ENCODE results near the gene SLC43A2. TPM values are rescaled to one million over a fixed set of nuclear protein-coding genes. Genes with fewer than 3 reads are reported as not detected.

The SLC43A2 gene
- total and polyA plus RNA-seq, 4 donors, result 0.63 to 7.9 (median 4.7) TPM

DNA sequence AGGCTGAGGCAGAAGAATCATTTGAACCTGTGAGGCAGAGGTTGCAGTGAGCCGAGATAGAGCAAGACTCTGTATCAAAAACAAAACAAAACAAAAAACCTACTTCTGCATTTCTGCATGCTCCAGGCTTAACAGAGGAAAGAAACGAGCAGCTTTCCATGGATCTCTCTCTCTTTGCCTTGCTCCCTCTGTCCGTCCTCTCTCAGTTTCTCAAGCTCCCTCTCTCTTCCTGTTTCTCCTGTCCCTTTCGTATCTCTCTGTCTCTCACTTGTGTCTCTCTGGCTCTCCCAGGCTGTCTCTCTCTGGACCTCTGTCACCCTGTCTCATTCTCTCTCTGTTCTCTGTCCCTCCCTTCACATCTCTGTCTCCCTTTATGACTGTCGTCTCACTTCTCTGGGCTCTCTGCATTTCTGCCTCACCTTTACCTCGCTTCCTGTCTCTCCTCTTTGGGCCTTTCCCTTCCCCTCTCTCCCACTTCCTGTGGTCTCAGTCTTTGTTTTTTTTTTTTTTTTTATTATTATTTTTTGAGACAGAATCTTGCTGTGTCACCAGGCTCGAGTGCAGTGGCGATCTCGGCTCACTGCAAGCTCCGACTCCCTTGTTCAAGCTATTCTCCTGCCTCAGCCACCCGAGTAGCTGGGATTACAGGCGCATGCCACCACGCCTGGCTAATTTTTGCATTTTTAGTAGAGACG, 62.0 kb downstream of the SLC43A2 start:
- peaks cover 1 to 6% (median 2%) of the 10 kb centered on the region in 4 donors for H3K4me1 ChIP-seq (ENCODE audit: control insufficient read depth in 4 of 4, insufficient read depth in 4 of 4, low read length in 3 of 4)
- no peak for DNase-seq (ENCODE audit: low spot score)
- H3K27me3 ChIP-seq (ENCODE audit: control insufficient read depth in 4 of 4, insufficient read depth in 4 of 4, low read length in 3 of 4), result no peaks in the 10 kb centered on the region
- no peak overlapping the region for H3K27ac ChIP-seq (ENCODE audit: low read depth in 1 of 2, low read length in 2 of 2)
- TF ChIP-seq FOXA1 (IDR thresholded peaks at IDR 0.05) (no peak), RXRA (IDR thresholded peaks at IDR 0.05) (no peak), ATF3 (IDR thresholded peaks at IDR 0.05) (no peak), TAF1 (conservative IDR thresholded peaks at IDR 0.05) (no peak), EGR1 (IDR thresholded peaks at IDR 0.05; ENCODE audit: low read depth in 2 of 2) (no peak), SP1 (IDR thresholded peaks at IDR 0.05) (no peak), CTCF (IDR thresholded peaks at IDR 0.05; ENCODE audit: low read depth, low read length, missing input control) (no peak), NR2F2 (IDR thresholded peaks at IDR 0.05) (no peak)
- no peak overlapping the region for H3K9ac ChIP-seq (ENCODE audit: low read depth in 1 of 2, low read length in 2 of 2)
- H3K36me3 ChIP-seq (ENCODE audit: control insufficient read depth in 4 of 4, insufficient read depth in 3 of 4, low read depth in 1 of 4, low read length in 3 of 4), result no peaks in the 10 kb centered on the region
- H3K9me3 ChIP-seq (ENCODE audit: control insufficient read depth in 4 of 4, low read length in 3 of 4), result no peaks in the 10 kb centered on the region
- WGBS, result 66% methylated on average over 14 of the region's 14 CpGs
- H3K4me3 ChIP-seq (ENCODE audit: low read depth in 1 of 3, low read length in 3 of 3), result no peak overlapping the region

DNA sequence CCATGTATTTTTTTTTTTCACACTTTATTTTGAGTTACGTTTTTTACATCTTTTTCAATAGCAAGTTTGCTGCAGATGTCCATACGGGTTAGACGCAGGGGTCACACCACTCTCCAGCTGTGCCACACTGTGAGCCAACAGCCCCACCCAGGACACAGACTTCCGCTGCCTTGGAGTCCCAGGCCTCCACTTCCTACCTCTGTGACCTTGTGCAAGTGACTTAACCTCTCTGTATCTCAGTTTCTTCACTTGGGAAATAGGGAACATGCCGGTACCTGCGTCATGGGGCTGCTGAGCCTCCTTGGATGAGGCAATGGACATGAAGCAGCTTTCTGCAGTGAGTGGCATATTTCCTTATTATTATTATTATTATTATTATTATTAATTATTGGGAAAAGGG, 62.8 kb downstream of the SLC43A2 start:
- no peaks in the 10 kb centered on the region for H3K9me3 ChIP-seq (ENCODE audit: control insufficient read depth in 4 of 4, low read length in 3 of 4)
- no peaks in the 10 kb centered on the region for H3K27me3 ChIP-seq (ENCODE audit: control insufficient read depth in 4 of 4, insufficient read depth in 4 of 4, low read length in 3 of 4)
- no peak overlapping the region for H3K27ac ChIP-seq (ENCODE audit: low read depth in 1 of 2, low read length in 2 of 2)
- no peak overlapping the region for H3K4me3 ChIP-seq (ENCODE audit: low read depth in 1 of 3, low read length in 3 of 3)
- TF ChIP-seq EGR1 (IDR thresholded peaks at IDR 0.05; ENCODE audit: low read depth in 2 of 2) (no peak), RAD21 (IDR thresholded peaks at IDR 0.05) (no peak), SP1 (IDR thresholded peaks at IDR 0.05) (no peak), ATF3 (IDR thresholded peaks at IDR 0.05) (no peak), TAF1 (conservative IDR thresholded peaks at IDR 0.05) (no peak), RXRA (IDR thresholded peaks at IDR 0.05) (no peak), HNF4G (IDR thresholded peaks at IDR 0.05) (no peak), MAX (IDR thresholded peaks at IDR 0.05) (no peak), YY1 (IDR thresholded peaks at IDR 0.05) (no peak), JUND (IDR thresholded peaks at IDR 0.05) (no peak), GABPA (IDR thresholded peaks at IDR 0.05 in 1 of 2, conservative IDR thresholded peaks at IDR 0.05 in 1 of 2) (no peak), FOXA1 (IDR thresholded peaks at IDR 0.05) (no peak), REST (IDR thresholded peaks at IDR 0.05) (no peak), HNF4A (conservative IDR thresholded peaks at IDR 0.05) (no peak), NR2F2 (IDR thresholded peaks at IDR 0.05) (no peak), FOXA2 (IDR thresholded peaks at IDR 0.05) (no peak), CTCF (IDR thresholded peaks at IDR 0.05; ENCODE audit: low read depth, low read length, missing input control) (no peak)
- TF ChIP-seq, protein P1, sequence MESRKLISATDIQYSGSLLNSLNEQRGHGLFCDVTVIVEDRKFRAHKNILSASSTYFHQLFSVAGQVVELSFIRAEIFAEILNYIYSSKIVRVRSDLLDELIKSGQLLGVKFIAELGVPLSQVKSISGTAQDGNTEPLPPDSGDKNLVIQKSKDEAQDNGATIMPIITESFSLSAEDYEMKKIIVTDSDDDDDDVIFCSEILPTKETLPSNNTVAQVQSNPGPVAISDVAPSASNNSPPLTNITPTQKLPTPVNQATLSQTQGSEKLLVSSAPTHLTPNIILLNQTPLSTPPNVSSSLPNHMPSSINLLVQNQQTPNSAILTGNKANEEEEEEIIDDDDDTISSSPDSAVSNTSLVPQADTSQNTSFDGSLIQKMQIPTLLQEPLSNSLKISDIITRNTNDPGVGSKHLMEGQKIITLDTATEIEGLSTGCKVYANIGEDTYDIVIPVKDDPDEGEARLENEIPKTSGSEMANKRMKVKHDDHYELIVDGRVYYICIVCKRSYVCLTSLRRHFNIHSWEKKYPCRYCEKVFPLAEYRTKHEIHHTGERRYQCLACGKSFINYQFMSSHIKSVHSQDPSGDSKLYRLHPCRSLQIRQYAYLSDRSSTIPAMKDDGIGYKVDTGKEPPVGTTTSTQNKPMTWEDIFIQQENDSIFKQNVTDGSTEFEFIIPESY (IDR thresholded peaks at IDR 0.05), result no peak
- H3K4me1 ChIP-seq (ENCODE audit: control insufficient read depth in 4 of 4, insufficient read depth in 4 of 4, low read length in 3 of 4), result peaks cover 8 to 14% (median 9%) of the 10 kb centered on the region in 4 donors
- H3K36me3 ChIP-seq (ENCODE audit: control insufficient read depth in 4 of 4, insufficient read depth in 3 of 4, low read depth in 1 of 4, low read length in 3 of 4), result no peaks in the 10 kb centered on the region
- 71% methylated on average over 6 of the region's 6 CpGs for WGBS
- no peak for DNase-seq (ENCODE audit: low spot score)
- no peak overlapping the region for H3K9ac ChIP-seq (ENCODE audit: low read depth in 1 of 2, low read length in 2 of 2)

Data from liver (tissue), 9 donors.